SHP77 (cell line): ENCODE results near the gene ITPRIPL2.

Experiments
- DNase-seq, 2 experiments: peaks; one replicate each; lab custom pipeline; 2025; lab: John Stamatoyannopoulos, UW

ITPRIPL2 gene

DNA sequence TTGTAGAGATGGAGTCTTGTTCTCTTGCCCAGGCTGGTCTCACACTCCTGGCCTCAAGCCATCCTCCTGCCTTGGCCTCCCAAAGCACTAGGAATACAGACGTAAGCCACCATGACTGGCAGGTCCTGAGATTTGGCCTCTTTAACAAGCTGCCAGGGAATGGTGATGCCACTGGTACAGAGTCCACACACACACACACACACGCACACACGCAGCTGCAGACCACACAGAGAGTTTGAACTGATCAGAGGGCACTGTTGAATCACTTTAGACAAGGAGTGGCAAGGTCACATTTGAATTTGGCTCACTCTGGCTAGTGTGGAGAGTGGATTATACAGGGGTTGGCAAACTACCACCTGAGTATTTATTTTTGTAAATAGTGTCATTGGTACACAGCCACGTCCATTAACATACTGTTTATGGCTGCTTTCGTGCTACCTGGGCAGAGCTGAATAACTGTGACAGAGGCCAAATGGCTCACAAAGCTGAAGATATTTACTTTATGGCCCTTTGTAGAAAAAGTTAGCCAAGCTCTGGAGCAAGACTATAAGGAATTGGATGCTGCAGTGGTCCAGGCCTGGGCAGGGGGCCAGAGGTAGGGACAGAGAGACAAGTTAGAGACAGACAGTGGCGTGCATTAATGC lies 9.9 kb downstream of the ITPRIPL2 start:
- DNase-seq: no peak

DNA sequence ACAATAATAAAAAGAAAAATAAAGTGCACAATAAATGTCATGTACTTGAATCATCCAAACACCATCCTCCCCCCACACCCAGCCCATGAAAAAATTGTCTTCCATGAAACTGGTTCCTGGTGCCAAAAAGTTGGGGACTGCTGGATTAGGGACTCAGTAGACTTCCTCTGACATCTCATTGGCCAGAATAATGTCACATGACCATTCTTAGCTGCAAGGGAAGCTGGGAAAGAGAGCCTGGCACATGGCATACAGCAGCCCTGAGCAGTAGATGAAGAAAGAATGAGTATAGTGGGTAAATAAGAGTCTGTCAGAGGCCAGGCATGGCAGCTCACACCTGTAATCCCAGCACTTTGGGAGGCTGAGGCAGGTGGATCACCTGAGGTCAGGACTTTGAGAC lies 12.5 kb downstream of the ITPRIPL2 start:
- no peak for DNase-seq

DNA sequence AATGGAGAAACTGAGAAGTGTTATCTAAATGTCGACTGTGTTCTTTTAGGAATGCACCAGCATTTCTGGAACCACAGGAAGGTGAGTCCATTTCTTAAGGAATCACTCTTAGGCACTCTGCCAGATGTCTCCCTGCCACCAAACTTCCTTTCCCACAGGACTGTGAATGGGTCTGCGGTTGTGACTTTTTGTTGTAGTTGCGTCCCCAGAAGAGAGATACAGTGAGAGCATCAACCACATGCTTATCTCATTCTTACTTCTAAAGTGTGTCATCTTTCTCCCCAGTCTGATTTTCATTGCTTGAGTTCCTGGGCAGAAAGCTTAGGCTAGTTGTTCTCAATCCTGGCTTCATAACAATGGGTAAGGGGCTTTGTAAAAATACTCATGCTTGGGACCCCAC lies 13.4 kb downstream of the ITPRIPL2 start:
- no peak for DNase-seq

DNA sequence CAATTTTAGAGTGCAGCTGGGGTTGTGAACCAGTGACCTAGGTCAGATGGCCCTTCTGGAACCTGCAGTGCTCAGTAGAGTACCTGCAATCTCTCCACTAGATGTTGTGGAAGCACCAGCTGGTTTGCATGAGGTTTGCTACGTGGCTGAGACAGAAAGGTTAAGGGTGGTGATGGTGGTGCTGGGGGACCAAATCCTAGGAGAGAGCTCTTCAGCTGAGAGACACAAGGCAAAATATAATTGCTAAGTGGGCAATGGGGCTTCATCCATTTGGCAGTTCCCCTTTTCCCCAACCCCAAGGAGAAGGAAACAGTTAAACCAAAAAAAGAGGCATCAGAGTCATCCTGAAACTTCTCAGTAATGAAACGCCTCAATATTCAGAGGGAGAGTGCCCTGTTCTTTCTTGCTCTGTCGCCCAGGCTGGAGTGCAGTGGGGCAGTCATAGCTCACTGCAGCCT lies 13.9 kb downstream of the ITPRIPL2 start:
- DNase-seq: no peak

DNA sequence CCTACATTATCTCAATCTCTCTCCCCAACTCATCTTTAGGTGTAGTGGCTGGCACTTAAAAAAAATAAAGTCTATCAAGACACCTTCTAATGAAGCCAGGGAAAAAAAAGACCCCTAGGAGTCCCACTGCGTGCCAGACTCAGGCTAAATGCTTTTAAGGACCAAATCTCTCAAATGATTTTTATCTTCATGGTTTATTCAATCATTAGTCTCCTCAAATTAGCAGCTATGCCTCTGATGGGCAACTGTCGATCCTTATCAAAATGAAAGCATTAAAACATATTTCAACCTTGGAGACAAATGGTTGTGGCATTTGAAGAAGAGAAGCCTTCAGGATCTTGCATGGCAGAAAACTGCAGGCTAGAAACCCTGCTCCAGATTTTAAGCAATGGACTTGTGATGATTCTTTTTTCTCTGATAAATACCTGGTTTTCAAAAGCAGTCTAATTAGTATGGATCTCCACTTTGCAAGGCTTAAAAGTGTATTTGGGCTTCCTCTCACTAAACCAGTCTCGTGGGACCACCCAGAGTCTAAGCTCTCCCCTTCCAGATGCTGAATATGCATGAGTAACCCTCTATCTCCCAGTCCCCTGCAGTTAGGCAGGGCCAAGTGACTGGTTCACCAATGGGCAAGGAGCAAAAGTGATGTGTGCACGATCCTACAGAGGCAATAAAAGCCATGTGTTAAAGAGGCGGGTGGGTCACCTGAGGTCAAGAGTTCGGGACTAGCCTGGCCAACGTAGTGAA lies 14.9 kb downstream of the ITPRIPL2 start:
- no peak for DNase-seq

DNA sequence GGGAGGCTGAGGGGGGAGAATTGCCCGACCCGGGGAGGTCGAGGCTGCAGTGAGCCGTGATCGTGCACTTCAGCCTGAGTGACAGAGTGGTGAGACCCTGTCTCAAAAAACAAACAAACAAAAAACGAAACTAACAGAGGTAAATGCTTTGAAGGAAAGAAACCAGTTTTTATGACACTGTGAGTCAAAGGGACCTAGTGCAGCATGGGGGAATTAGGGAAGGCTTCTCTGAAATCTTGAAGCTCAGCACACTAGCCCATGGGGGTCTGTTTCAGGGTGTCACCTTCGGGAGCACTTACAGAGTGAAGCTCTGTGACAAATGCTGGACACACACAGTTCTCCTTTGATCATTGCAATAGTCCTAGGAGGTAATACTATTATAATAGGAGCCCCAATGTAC lies 16.6 kb downstream of the ITPRIPL2 start:
- DNase-seq: no peak

DNA sequence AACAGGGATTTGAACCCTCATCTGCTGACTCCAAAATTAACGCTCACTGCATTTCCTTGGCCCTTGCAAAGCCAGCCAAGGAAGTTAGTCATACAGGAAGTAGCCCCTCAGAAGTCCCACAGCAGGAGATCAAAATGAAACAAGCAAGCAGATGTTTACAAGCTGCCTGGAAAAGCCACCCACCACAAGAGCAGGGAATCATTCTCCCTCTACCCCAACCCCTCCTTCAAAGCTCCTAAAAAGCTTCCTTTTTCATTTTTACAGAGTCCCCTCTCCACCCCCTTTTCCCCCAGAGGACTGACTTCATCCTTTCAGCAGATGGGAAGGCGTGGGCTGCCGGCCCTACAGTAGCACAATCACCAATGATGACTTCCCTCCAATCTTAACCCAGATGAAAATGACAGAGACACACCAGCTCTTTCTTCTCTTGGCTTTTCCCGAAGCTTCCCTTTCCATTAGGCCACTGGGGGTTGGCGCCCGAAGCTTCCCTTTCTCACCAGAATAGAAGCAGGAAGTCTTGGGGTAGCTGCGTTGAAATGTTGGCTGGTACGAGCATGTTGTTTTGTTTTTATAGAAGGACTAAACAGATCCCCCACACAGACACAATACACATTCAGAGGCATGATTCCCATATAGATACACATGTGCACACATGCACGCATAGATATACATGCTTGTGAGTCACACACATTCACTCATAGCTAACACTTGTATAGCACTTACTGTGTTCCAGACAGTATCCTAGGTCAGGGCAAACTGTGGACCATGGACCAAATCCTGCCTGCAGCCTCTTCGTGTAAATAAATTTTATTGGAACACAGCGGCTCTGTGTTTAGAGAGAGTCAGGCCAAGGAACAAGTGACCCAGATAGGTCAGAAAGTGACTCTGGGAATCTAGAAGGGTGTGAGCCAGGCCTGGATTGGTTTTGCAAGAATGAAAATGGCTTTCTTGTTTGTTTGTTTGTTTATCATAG lies 17.4 kb downstream of the ITPRIPL2 start:
- DNase-seq: no peak

DNA sequence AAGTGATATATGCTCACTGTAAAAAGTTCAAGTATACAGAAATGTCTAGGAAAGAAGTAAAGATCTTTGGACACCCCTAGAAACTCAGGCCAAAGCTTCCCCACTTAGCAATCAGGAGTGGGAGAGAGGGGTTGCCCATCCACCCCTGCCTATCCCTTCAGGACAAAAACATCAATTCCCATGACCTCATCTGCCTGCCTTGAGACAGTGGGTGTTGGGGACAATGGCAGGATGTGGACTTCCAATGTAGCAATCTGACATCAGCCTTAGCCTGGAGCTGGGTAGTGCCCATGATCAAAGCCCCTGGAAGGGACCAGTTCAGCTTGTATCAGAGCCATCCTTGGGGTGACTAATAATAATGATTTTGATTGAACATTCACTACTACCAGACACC lies 18.1 kb downstream of the ITPRIPL2 start:
- DNase-seq: no peak

DNA sequence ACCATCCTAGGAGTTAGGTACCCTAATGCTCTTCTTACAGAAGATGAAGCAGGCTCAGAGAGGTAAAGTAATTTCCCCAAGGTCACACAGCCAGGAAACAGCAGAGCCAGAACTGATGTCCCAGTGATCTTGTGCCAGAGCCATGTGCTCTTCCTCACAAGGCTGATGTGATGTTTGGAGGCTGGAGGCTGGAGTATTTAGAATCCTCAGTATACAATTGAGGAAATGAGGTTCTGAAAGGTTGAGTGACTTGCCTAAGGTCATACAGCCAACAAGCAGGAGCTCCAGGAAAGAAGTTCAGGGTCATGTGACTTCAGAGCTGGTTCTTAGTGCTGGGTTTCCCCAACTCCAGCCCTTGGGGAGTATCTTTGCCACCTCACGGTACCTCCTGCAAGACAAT lies 18.5 kb downstream of the ITPRIPL2 start:
- DNase-seq: no peak

DNA sequence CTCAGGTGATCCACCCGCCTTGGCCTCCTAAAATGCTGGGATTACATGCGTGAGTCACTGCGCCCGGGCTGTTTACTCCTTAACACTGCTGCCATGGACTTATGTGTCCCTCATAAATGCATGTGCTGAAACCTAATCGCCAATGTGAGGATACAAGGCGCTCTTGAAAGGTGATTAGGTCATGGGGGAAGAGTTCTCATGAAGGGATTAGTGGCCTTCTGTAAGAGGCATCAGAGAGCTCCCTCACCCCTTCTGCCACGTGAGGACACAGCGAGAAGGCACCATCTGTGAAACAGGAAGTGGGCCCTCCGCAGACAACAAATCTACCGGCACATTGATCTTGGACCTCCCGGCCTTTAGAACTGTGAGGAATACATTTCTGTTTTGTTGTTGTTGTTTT lies 19.1 kb downstream of the ITPRIPL2 start:
- DNase-seq: no peak

DNA sequence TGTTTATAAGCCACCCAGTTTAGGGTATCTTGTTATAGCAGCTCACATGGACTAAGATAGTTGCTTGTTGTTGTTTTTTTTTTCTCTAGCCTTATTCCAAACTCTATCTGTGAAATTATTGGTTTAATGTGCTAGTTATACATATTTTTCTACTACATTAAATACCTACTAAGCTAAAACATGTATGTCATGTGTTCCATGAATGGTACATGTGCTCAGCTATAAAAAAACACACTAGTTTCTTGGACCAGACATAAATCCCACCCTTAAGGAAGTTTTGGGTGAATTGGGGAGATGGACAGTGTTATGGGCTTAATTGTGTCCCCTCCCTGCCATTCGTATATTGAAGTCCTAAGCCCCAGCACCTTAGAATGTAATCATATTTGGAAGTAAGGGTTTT lies 19.8 kb downstream of the ITPRIPL2 start:
- DNase-seq: no peak

DNA sequence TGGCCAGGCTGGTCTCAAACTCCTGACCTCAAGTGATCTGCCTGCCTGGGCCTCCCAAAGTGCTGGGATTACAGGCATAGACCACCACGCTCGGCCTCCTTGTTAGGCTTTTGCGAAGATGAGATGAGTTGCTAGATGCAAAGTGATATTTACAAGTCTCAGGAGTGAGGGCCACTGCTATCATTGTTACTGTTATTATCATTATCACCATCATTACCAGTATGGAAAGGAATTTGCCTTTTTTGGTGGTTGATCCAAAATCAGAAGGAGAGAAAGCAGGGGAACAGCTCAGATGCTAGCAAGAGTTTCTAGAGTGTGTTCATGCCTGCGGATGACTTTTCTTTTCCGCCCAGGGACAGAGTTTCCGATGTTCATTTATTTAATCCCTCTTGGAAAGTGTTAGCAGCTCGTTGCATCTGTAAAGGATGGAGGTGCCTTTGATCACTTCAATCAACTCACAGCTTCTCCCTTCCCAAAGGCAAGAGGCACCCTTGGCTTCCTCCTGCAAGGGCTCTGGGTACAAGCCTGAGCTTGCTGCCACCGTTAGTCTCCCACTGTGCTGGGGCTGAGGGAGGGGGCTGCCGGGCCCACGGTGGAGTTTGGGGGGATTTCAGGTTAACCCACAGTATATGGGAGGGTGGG lies 21.6 kb downstream of the ITPRIPL2 start:
- DNase-seq: no peak

DNA sequence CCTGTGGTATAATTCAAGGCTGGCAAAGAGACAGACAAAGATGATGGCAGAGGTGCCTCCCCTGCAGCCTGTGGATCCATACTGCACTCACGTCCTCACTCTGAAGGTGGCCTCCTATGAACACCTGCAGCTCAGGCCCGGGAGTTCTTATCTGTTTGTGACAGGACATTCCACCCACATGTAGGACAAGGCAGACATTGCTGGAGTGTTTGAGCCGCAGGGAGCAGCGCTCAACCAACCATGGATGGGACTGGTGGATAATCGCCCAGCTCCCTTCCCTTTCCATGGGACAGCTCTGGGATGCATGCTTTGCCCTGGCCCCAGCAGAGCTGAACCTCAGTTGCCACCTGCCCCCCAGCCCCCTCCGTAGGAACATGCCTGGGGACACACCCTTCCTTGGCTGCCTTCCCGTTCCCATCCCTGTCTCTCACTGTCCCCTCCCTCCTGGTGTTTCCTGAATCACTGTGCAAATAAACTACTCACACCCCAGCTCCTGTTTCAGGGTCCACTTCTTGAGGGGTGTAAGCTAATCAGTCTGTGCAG lies 22.2 kb downstream of the ITPRIPL2 start:
- no peak for DNase-seq

DNA sequence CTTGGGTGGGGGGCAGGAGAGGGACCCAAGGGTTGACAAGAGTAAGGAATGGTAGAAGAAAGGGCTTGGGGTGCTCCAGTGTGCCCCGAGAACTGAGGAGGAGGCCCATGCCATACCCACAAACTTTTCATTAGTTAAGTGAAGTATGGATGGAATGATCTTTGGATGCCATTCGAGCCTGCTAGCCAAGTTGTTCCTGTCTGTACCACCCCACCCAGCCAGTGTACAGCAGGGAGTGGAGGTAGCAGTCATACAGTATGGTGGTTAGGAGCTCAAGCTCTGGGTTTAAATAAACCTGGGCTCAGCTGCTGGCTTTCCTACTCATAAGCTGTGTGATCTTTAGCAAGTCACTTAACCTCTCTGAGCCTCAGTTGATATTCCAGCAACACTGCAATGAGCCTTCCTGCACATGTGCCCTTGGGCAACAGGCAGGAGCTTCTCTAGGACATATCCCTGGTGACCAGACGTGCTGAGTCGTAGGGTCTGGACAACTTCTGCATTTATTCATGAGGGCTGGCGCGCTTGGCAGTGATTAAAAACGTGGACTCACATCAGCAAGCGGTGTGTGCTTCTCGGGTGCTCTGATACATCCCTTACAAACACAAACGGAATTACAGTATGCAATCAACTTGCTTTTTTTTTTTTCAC lies 22.9 kb downstream of the ITPRIPL2 start:
- no peak for DNase-seq

DNA sequence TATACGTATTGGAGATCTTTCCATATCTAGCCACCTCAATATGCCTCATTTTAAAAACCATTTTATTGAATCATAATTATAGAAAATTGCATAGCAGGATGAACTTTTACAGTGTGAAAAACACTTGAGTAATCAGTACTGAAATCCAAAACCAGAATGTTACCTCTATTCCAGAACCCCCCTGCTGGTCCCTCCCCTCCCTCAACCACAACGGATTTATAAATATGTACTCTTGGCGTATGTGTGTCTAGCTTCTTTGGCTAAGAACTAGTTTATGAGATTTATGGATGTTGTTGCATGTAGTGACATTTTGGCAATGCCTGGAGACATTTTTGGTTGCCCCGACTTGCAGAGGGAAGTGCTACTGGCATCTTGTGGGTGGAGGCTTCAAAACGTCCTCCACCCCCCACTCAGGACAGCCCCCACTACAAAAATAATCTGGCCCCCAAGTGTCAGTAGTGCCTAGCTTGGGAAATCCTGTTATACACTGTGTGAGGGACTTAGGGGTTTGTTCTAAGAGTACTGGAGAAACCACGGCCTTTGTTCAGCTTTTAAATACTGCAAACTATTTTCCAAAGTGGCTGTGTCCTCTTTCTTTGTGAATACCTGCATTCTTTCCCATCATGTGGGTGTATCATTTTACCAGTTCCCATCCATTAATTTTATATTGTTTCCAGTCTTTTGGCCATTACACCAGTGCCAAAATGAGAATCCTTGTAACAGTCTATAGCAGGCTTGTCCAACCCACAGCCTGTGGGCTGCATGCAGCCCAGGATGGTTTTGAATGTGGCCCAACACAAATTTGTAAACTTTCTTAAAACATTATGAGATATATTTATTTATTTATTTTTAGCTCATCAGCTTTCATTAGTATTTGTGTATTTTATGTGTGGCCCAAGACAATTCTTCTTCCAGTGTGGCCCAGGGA lies 23.7 kb downstream of the ITPRIPL2 start:
- DNase-seq: no peak

DNA sequence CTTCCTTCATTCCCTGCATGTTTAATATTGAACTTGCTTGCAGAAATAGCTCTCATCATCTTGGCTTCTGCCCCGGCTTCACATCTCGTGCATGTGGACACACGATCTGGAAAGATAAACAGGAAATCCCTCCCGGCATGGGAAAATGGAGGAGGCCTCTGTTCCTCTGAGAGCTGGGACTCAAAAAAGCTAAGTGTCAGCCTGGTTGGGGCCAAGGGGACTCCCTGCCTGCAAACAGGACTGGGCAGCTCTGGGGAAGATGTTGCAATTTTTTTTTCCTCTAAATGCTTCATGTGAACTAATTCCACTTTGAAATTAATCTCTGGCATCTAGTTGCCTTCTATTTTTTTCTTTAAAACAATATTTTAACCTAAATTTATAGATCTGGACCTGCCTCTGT lies 24.8 kb downstream of the ITPRIPL2 start:
- DNase-seq: no peak

DNA sequence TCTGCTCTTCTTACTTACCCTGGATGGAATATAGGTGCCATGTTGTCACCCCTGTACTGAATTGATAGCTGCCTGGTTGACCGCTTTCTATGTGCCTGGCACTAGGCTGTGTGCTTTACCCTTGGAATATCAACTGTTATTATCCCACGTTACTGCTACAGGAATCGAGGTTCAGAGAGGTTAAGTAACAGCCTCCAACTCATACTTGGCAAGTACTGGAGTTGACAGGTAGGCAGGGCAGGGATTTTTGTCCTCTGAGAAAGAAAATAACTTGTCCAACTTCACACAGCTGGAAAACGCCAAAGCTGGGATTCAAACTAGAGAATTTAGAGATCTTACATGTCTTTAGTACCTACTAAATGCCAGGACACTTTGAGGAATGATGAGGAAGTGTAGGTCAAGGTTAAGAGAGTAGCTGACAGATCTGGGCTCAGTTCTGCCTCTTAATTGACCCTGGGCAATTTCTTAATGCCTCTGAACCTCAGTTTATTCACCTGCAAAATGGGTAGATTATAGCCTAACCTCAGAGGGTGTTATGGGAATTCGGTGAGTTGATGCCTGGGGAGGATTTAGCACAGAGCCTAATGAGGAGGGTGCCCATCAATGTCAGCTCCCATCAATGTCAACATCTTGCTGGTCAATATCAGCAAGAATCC lies 25.8 kb downstream of the ITPRIPL2 start:
- DNase-seq: no peak

DNA sequence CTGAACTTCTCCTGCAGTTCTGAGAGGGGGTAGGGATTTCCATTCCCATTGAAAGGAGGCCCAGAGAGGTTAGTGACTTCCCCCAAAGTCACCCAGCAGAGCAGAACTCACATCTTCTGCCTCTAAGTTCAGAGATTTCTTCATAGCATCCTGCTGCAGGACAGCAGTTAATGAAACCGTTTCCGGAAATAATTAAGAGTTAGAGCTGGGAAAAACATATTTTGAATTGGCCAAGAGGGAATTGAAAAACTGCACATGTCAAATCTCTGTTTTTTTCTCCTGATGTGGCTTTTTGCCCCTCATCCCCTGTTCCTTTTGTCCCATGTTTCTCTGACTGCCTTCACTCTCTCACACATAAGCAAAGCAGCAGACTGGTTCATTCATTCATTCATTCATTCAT lies 26.6 kb downstream of the ITPRIPL2 start:
- DNase-seq: no peak

DNA sequence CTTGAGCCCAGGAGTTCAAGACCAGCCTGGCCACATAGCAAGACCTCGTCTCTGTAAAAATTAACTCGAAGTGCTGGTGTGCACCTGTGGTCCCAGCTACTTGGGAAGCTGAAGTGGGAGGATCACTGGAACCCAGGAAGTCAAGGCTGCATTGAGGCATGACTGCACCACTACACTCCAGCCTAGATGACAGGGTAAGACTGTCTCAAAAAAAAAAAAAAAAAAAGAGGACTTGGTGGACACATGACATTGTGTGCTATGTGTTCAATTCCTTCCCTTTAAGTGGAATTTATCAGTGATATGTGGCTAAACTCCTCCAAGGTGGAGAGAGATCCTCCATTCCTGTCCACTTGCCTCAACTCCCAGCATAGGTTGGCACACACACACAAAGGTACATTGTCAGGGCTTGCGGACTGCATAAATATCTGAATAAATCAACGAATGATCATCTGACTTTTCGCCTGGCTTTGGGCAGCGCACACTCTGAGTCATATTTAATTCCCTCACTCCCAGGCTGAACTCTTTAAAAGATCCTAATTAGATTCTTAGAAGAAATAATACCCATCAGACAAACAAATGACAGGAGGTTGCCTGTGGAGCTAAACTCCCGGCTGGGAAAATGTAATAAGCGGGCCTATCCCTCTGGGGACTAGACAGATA lies 29.3 kb downstream of the ITPRIPL2 start:
- DNase-seq: no peak
